ENCODE data around the gene LRRC8D. TPM values are rescaled to one million over a fixed set of nuclear protein-coding genes. Genes with fewer than 3 reads are reported as not detected.

Gene LRRC8D
- polyA plus RNA-seq, 2 of the 4 experiments (the other 2 are of a cell fraction), result 41.8 to 76.7 TPM

GRCh38 chr1:89939059-89939570, 118.3 kb downstream of the LRRC8D start:
- ATAC-seq, result no peak

GRCh38 chr1:89939693-89940438, 119.0 kb downstream of the LRRC8D start:
- no peak for FAIRE-seq
- DNase-seq (ENCODE audit: low read depth in 1 of 2, low spot score in 1 of 2), result no peak
- H3K27ac ChIP-seq, result peak overlapping the region; percentile 36 to 89; a peak in 4 of 6 replicates
- no peaks in the 10 kb centered on the region for H3K9me3 ChIP-seq
- no peak overlapping the region for H3K4me2 ChIP-seq
- TF ChIP-seq CHD2 (IDR thresholded peaks at IDR 0.05; ENCODE audit: low read length, partially characterized antibody) (no peak), HES2 (IDR thresholded peaks at IDR 0.05) (no peak), MAFK (IDR thresholded peaks at IDR 0.05; ENCODE audit: partially characterized antibody) (no peak), REST (IDR thresholded peaks at IDR 0.05) (no peak), USF2 (IDR thresholded peaks at IDR 0.05) (no peak), TFCP2L1 (CRISPR knock-in tag; IDR thresholded peaks at IDR 0.05) (no peak), CTCF (IDR thresholded peaks at IDR 0.05) (no peak), JUN (IDR thresholded peaks at IDR 0.05) (no peak), CBX8 (IDR thresholded peaks at IDR 0.05) (no peak), SMC3 (IDR thresholded peaks at IDR 0.05) (no peak), FOSB (CRISPR knock-in tag; IDR thresholded peaks at IDR 0.05) (no peak), HOXA7 (CRISPR knock-in tag; IDR thresholded peaks at IDR 0.05) (no peak)
- POLR2A ChIA-PET, result no interaction called here
- no peak for ATAC-seq
- peaks cover 66% of the 10 kb centered on the region for H3K4me1 ChIP-seq
- no peak overlapping the region for H3K4me3 ChIP-seq
- CTCF ChIA-PET, result interaction anchor here (0.8 to 1.2 kb wide), 4 partner anchors 17 to 37 kb away, joined by 3 to 4 read pairs (median 3); no protein-coding TSS in a partner anchor
- WGBS (ENCODE audit: missing lambda C conversion rate), result 90% methylated on average over 9 of the region's 9 CpGs

More at GRCh38 chr1:89939059-89939570, 118.3 kb downstream of the LRRC8D start:
- TF ChIP-seq HOXA7 (CRISPR knock-in tag; IDR thresholded peaks at IDR 0.05) (no peak), CBX8 (IDR thresholded peaks at IDR 0.05) (no peak), TFCP2L1 (CRISPR knock-in tag; IDR thresholded peaks at IDR 0.05) (no peak), FOSB (CRISPR knock-in tag; IDR thresholded peaks at IDR 0.05) (no peak), ZNF302 (CRISPR knock-in tag; IDR thresholded peaks at IDR 0.05) (no peak), NR3C1 (IDR thresholded peaks at IDR 0.05) (no peak), FOXS1 (CRISPR knock-in tag; IDR thresholded peaks at IDR 0.05) (no peak), ATOH8 (CRISPR knock-in tag; IDR thresholded peaks at IDR 0.05; ENCODE audit: low read depth) (no peak), EP300 (IDR thresholded peaks at IDR 0.05) (no peak)
- no peak for DNase-seq (ENCODE audit: low read depth in 1 of 2, low spot score in 1 of 2)
- ChIA-PET POLR2A (no interaction called here), CTCF (interaction anchor here (0.8 to 1.2 kb wide), 4 partner anchors 17 to 37 kb away, joined by 3 to 4 read pairs (median 3); no protein-coding TSS in a partner anchor)
- Histone ChIP-seq H3K4me3 (no peak overlapping the region), H3K9me3 (no peaks in the 10 kb centered on the region), H3K27ac (peak overlapping the region; percentile 36 to 89; a peak in 5 of 6 replicates), H3K4me1 (peaks cover 59% of the 10 kb centered on the region), H3K4me2 (no peak overlapping the region)
- WGBS (ENCODE audit: missing lambda C conversion rate), result 93% methylated on average over 7 of the region's 7 CpGs
- FAIRE-seq, result no peak
